GM23338 (cell line): Measurements from ENCODE around the gene HTR3B. TPM values are rescaled to one million over a fixed set of nuclear protein-coding genes. Genes with fewer than 3 reads are reported as not detected.

Source experiments
- ATAC-seq: fragments of 200-7000 bp; cut with Tn5 transposase; 3 replicates; pipeline ENCODE4 v1.9.1; 2020
- DNase-seq: peaks from one replicate; pipeline ENCODE4 v3.0.0-alpha.2; 2015; ENCODE audit warnings: low spot score
- H2AFZ ChIP-seq: fragments of 200-600 bp; sonication (generic); 2 replicates; pipeline ENCODE4 v1.8.0; 2016; ENCODE audit warnings: antibody characterized with exemption, mild to moderate bottlenecking, moderate library complexity
- H3F3A ChIP-seq: fragments of 200-600 bp; sonication (generic); replicated peaks from 2 replicates; pipeline ENCODE4 v1.8.0; 2017; ENCODE audit warnings: antibody characterized with exemption, mixed run types, low read depth
- H3K27ac ChIP-seq: fragments of 200-600 bp; sonication (generic); 2 replicates; pipeline ENCODE4 v1.6.1; 2016; ENCODE audit warnings: low read depth
- H3K27me3 ChIP-seq: fragments of 200-600 bp; sonication (generic); 2 replicates; pipeline ENCODE4 v1.8.0; 2016; ENCODE audit warnings: mild to moderate bottlenecking, mixed run types, moderate library complexity; ENCODE audit not compliant: insufficient read depth
- H3K36me3 ChIP-seq: fragments of 200-600 bp; sonication (generic); 2 replicates; pipeline ENCODE4 v1.8.0; 2016; ENCODE audit warnings: mild to moderate bottlenecking; ENCODE audit not compliant: insufficient read depth
- H3K4me1 ChIP-seq: fragments of 200-600 bp; sonication (generic); 2 replicates; pipeline ENCODE4 v1.8.0; 2016; ENCODE audit warnings: mild to moderate bottlenecking, moderate library complexity; ENCODE audit not compliant: insufficient read depth
- H3K4me2 ChIP-seq: fragments of 200-600 bp; sonication (generic); 2 replicates; pipeline ENCODE4 v1.7.1; 2017; ENCODE audit warnings: mixed run types
- H3K4me3 ChIP-seq: fragments of 200-600 bp; sonication (generic); 2 replicates; pipeline ENCODE4 v1.6.1; 2016; ENCODE audit warnings: mixed run types
- H3K79me2 ChIP-seq: fragments of 200-600 bp; sonication (generic); replicated peaks from 2 replicates; pipeline ENCODE4 v1.8.0; 2017; ENCODE audit warnings: mild to moderate bottlenecking; ENCODE audit not compliant: insufficient read depth
- H3K9me2 ChIP-seq: fragments of 200-600 bp; sonication (generic); 2 replicates; pipeline ENCODE4 v1.8.0; 2017; ENCODE audit not compliant: insufficient read depth
- H4K20me1 ChIP-seq: fragments of 200-600 bp; sonication (generic); replicated peaks from 2 replicates; pipeline ENCODE4 v1.8.0; 2017; ENCODE audit warnings: mild to moderate bottlenecking; ENCODE audit not compliant: insufficient read depth
- H3K27ac Mint-ChIP-seq: 2 replicates; pipeline ENCODE4 v1.8.0; 2020; ENCODE audit warnings: inconsistent platforms, mild to moderate bottlenecking, moderate library complexity, mixed read lengths
- H3K27me3 Mint-ChIP-seq: 3 replicates; pipeline ENCODE4 v1.8.0; 2022; ENCODE audit warnings: low read depth, mild to moderate bottlenecking, moderate library complexity, mixed read lengths, inconsistent platforms; ENCODE audit not compliant: insufficient read depth, poor library complexity
- H3K36me3 Mint-ChIP-seq: 3 replicates; pipeline ENCODE4 v1.8.0; 2021; ENCODE audit warnings: low read depth, mild to moderate bottlenecking, inconsistent platforms, moderate library complexity, mixed read lengths
- H3K4me1 Mint-ChIP-seq: 3 replicates; pipeline ENCODE4 v1.8.0; 2020; ENCODE audit warnings: mild to moderate bottlenecking, inconsistent platforms, mixed read lengths
- H3K4me3 Mint-ChIP-seq: 3 replicates; pipeline ENCODE4 v1.8.0; 2021; ENCODE audit warnings: moderate library complexity, mild to moderate bottlenecking, inconsistent platforms, mixed read lengths
- H3K9me3 Mint-ChIP-seq: 3 replicates; pipeline ENCODE4 v1.8.0; 2020; ENCODE audit warnings: moderate library complexity, mild to moderate bottlenecking, inconsistent platforms, mixed read lengths
- CREB1 ChIP-seq: fragments of 250-450 bp; sonication (Bioruptor Pico); IDR thresholded peaks from 2 replicates; pipeline ENCODE4 v1.5.0; 2020; ENCODE audit warnings: low read depth, mild to moderate bottlenecking, moderate library complexity
- EZH2phosphoT487 ChIP-seq: fragments of 200-600 bp; sonication (generic); IDR thresholded peaks from one replicate; pipeline ENCODE4 v1.8.1; 2018; ENCODE audit warnings: antibody characterized with exemption; ENCODE audit not compliant: unreplicated experiment
- JUNB ChIP-seq: IDR thresholded peaks from one replicate; pipeline ENCODE4 v1.6.1; 2016; ENCODE audit warnings: antibody characterized with exemption; ENCODE audit not compliant: unreplicated experiment
- STAT1 ChIP-seq: IDR thresholded peaks from one replicate; pipeline ENCODE4 v1.6.1; 2016; ENCODE audit warnings: antibody characterized with exemption; ENCODE audit not compliant: unreplicated experiment
- ZNF114 ChIP-seq: fragments of 250-450 bp; sonication (Bioruptor Pico); IDR thresholded peaks from 2 replicates; pipeline ENCODE4 v1.5.0; 2020; ENCODE audit warnings: mild to moderate bottlenecking, moderate library complexity
- polyA plus RNA-seq: library from polyadenylated mRNA; unstranded; fragments of >200 nt; fragmentation: Nextera tagmentation; extraction: Ambion mirVana; gene quantifications from 2 replicates; pipeline ENCODE4 v1.2.1, GENCODE V29; 2016
- total RNA-seq: library from RNA; depleted of rRNA; stranded (reverse); fragments of >200 nt; shearing (Covaris generic); gene quantifications from 2 replicates; pipeline ENCODE4 v1.2.3, GENCODE V29; 2014
- TF ChIP-seq, protein P1 (sequence below): fragments of 250-450 bp; sonication (Bioruptor Pico); IDR thresholded peaks from 2 replicates; pipeline ENCODE4 v1.5.0; 2020; ENCODE audit warnings: mild to moderate bottlenecking, moderate library complexity
- TF ChIP-seq, protein P2 (sequence below), 2 experiments: fragments of 200-600 bp in 1 of 2; sonication (generic) in 1 of 2; conservative IDR thresholded peaks; 2 replicates each; pipeline versions ENCODE4 v1.5.1 to v1.6.1; 2016 to 2017; ENCODE audit warnings: antibody characterized with exemption in 2 of 2, low read depth in 2 of 2, mild to moderate bottlenecking in 2 of 2, moderate library complexity in 1 of 2
- TF ChIP-seq, protein P3 (sequence below): IDR thresholded peaks from 2 replicates; pipeline ENCODE4 v1.6.1; 2016; ENCODE audit warnings: antibody characterized with exemption

The HTR3B gene
- total and polyA plus RNA-seq, 2 experiments from 2014 or later, result not detected

DNA sequence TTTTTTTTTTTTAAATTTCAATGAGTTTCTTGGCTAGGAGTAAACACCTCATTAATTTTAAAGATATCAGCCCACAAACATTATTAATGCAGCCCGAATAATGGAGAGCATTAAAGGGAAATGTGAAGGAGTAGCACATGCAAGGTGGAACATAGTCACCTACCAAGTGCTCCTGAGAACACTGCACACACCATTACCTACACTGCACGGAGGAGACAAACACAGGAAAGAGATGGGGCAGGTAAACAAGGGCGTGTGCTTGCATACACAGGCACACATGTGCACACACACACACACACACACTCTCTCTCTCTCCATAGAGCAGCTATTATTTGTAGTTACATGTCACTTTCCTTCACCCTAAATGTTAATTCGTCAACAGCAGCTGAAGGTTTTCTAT, 30.2 kb downstream of the HTR3B start:
- Histone ChIP-seq H3K36me3 (no peaks in the 10 kb centered on the region), H3K79me2 (no peaks in the 10 kb centered on the region), H3K4me1 (peaks cover 23% of the 10 kb centered on the region), H3K4me2 (no peak overlapping the region), H3K4me3 (no peak overlapping the region), H4K20me1 (no peaks in the 10 kb centered on the region), H3K9me2 (peaks cover 6% of the 10 kb centered on the region), H3F3A (no peaks in the 10 kb centered on the region), H3K27ac (no peak overlapping the region), H3K27me3 (no peaks in the 10 kb centered on the region), H2AFZ (no peak overlapping the region)
- Mint-ChIP-seq H3K36me3 (no peaks in the 10 kb centered on the region), H3K4me3 (no peak overlapping the region), H3K27ac (no peak overlapping the region), H3K4me1 (peaks cover 21% of the 10 kb centered on the region), H3K9me3 (no peaks in the 10 kb centered on the region), H3K27me3 (peaks cover 1% of the 10 kb centered on the region)
- no peak for DNase-seq
- ATAC-seq, result no peak
- TF ChIP-seq, protein P1, sequence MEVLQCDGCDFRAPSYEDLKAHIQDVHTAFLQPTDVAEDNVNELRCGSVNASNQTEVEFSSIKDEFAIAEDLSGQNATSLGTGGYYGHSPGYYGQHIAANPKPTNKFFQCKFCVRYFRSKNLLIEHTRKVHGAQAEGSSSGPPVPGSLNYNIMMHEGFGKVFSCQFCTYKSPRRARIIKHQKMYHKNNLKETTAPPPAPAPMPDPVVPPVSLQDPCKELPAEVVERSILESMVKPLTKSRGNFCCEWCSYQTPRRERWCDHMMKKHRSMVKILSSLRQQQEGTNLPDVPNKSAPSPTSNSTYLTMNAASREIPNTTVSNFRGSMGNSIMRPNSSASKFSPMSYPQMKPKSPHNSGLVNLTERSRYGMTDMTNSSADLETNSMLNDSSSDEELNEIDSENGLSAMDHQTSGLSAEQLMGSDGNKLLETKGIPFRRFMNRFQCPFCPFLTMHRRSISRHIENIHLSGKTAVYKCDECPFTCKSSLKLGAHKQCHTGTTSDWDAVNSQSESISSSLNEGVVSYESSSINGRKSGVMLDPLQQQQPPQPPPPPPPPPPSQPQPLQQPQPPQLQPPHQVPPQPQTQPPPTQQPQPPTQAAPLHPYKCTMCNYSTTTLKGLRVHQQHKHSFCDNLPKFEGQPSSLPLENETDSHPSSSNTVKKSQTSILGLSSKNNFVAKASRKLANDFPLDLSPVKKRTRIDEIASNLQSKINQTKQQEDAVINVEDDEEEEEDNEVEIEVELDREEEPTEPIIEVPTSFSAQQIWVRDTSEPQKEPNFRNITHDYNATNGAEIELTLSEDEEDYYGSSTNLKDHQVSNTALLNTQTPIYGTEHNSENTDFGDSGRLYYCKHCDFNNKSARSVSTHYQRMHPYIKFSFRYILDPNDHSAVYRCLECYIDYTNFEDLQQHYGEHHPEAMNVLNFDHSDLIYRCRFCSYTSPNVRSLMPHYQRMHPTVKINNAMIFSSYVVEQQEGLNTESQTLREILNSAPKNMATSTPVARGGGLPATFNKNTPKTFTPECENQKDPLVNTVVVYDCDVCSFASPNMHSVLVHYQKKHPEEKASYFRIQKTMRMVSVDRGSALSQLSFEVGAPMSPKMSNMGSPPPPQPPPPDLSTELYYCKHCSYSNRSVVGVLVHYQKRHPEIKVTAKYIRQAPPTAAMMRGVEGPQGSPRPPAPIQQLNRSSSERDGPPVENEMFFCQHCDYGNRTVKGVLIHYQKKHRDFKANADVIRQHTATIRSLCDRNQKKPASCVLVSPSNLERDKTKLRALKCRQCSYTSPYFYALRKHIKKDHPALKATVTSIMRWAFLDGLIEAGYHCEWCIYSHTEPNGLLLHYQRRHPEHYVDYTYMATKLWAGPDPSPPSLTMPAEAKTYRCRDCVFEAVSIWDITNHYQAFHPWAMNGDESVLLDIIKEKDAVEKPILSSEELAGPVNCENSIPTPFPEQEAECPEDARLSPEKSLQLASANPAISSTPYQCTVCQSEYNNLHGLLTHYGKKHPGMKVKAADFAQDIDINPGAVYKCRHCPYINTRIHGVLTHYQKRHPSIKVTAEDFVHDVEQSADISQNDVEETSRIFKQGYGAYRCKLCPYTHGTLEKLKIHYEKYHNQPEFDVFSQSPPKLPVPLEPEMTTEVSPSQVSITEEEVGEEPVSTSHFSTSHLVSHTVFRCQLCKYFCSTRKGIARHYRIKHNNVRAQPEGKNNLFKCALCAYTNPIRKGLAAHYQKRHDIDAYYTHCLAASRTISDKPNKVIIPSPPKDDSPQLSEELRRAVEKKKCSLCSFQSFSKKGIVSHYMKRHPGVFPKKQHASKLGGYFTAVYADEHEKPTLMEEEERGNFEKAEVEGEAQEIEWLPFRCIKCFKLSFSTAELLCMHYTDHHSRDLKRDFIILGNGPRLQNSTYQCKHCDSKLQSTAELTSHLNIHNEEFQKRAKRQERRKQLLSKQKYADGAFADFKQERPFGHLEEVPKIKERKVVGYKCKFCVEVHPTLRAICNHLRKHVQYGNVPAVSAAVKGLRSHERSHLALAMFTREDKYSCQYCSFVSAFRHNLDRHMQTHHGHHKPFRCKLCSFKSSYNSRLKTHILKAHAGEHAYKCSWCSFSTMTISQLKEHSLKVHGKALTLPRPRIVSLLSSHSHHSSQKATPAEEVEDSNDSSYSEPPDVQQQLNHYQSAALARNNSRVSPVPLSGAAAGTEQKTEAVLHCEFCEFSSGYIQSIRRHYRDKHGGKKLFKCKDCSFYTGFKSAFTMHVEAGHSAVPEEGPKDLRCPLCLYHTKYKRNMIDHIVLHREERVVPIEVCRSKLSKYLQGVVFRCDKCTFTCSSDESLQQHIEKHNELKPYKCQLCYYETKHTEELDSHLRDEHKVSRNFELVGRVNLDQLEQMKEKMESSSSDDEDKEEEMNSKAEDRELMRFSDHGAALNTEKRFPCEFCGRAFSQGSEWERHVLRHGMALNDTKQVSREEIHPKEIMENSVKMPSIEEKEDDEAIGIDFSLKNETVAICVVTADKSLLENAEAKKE (CRISPR knock-in tag), result no peak
- TF ChIP-seq STAT1 (no peak), CREB1 (no peak), JUNB (no peak), ZNF114 (no peak), EZH2phosphoT487 (no peak)
- TF ChIP-seq, protein P2, sequence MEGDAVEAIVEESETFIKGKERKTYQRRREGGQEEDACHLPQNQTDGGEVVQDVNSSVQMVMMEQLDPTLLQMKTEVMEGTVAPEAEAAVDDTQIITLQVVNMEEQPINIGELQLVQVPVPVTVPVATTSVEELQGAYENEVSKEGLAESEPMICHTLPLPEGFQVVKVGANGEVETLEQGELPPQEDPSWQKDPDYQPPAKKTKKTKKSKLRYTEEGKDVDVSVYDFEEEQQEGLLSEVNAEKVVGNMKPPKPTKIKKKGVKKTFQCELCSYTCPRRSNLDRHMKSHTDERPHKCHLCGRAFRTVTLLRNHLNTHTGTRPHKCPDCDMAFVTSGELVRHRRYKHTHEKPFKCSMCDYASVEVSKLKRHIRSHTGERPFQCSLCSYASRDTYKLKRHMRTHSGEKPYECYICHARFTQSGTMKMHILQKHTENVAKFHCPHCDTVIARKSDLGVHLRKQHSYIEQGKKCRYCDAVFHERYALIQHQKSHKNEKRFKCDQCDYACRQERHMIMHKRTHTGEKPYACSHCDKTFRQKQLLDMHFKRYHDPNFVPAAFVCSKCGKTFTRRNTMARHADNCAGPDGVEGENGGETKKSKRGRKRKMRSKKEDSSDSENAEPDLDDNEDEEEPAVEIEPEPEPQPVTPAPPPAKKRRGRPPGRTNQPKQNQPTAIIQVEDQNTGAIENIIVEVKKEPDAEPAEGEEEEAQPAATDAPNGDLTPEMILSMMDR (conservative IDR thresholded peaks at IDR 0.05; ENCODE audit: low read depth in 2 of 2), result no peak
- TF ChIP-seq, protein P3, sequence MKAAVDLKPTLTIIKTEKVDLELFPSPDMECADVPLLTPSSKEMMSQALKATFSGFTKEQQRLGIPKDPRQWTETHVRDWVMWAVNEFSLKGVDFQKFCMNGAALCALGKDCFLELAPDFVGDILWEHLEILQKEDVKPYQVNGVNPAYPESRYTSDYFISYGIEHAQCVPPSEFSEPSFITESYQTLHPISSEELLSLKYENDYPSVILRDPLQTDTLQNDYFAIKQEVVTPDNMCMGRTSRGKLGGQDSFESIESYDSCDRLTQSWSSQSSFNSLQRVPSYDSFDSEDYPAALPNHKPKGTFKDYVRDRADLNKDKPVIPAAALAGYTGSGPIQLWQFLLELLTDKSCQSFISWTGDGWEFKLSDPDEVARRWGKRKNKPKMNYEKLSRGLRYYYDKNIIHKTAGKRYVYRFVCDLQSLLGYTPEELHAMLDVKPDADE, result no peak
